NCI-H1105 (cell line): Measurements from ENCODE around the gene ADRA1B.

Source experiments
- DNase-seq: peaks from one replicate; lab custom pipeline; 2025; lab: John Stamatoyannopoulos, UW

The ADRA1B gene

DNA sequence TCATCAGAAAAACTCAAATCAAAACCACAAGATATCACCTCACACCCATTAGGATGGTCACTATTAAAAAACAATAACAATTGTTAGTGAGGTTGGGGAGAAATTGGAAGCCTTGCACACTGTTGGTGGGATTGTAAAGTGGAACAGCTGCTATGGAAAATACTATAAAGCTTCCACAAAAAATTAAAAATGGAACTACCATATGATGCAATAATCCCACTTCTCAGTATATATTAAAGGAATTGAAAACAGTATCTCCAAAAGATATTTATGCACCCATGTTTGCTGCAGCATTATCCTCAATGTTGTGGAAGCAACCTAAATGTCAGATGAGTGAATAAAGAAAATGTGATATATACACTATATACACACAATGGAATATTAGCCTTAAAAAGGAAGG, 14.5 kb upstream of the ADRA1B start:
- no peak for DNase-seq

DNA sequence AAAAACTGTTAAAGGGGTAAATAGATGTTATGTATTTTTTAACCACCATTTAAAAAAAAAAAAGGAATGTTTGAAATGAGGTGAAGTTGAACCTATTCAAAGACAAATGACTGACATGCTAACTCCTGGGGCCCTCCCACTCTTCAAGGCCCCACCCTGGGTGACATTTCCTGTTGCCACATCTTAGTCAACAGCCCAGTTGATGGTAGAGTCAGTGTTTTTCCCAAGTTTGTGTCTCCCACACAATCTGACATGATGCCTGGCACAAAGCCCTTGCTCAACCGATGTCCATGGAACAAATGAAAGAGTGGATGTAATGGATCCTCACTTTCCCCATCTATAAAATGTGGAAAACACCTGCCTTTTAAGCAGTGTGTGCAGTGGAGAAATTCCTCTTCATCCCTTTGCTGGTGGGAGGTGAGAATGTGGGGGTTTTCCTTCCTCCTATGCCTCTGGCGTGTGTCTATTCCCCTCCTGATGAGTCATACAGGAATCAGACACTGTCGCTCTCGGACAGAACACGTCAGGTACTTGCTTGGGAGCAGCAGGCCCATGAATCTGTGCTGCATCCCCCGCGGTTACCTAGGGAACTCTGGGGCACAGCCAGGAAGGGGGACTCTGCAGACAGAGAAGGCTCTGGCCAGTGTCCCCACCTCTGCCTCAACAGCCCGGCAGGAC, 13.7 kb upstream of the ADRA1B start:
- no peak for DNase-seq

DNA sequence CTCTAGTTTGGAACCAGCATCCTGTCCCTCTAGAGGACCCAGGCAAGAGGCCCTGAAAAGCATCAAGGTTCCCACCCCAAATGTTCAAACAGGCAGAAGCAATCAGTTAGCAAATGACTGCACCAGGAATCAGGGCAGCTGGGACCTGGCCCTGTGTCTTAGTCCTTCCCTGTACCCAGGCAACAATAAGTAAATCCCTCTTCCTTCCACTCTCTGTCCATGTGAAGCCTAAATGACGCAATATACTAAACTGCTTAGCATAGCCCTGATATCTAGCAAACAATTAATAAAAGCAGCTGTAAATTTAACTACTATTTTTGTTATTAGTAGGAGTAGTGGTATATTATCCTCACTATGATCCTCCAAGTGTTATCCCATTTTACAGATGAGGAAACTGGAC, 13.2 kb upstream of the ADRA1B start:
- no peak for DNase-seq

DNA sequence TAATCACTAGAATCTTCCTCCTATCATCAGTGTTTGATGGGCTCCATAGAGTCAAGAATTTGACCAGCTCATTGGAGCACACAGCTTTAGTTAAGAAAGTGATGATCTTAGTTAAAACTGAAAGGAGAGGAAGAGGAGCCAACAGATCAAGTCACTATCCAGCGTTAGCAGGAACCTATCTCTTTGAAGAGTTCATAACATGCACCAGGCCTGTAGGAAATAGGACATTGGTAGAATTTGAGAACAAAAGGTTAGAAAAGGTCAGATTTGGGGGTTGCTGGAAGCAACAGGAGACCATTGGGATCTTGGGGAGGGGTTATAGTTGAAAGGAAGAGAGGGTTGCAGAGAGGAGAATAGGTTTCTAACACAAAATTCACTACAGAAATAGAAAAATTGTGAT, 11.4 kb upstream of the ADRA1B start:
- DNase-seq, result no peak

DNA sequence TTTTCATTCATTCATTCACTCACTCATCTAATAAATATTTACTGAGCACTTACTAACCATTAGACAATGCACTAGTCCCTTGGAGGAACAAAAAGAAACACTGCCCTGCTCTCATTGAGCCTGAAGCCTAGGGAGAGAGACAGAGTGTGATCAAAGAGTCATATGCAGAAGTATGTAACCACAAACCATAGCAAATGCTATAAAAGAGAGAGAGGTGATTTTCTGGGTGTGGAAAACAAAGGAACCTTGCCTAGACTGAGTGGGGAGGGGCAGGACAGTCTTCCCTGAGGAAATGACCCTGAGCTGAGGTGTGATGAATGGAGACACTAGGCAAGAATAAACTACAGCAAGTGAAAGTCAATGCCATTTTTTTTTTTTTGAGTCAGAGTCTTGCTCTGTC, 10.8 kb upstream of the ADRA1B start:
- no peak for DNase-seq

DNA sequence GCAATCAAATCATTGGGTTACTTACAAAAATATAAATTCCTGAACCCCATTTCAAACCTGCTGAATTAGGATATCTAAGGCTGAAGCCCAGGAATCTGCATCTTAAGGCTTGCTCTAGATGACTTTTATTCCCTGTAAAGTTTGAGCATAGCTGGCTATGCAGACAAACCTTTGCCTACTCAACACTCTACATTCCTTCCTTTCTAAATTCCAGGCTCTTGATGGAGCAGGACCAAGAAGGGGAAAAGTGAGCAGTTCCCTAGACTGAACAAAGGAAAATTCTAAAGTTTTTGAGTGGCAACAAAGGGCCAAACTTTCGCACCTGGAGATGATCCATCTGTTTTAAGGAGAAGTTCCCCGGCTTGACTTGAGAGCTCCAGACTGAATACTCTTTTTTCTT, 9.8 kb upstream of the ADRA1B start:
- no peak for DNase-seq

DNA sequence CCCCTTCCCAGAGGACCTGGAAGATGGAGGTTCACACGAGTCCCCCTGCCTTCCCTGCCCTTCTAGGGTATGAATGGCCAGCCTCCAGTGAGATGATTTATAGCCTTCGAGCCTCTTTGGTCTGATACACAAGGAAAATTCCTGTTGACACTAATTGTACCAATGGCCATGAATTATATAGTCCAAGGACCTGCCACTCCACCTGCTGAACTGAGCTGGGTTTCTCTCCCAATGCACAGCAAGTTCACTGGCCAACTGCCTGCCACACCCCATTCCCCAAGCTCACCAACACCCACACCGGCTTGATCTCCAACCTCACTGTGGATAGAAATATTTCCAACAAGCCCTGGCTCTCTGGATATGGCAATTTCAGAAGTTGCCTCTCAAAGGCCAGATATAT, 9.3 kb upstream of the ADRA1B start:
- no peak for DNase-seq

DNA sequence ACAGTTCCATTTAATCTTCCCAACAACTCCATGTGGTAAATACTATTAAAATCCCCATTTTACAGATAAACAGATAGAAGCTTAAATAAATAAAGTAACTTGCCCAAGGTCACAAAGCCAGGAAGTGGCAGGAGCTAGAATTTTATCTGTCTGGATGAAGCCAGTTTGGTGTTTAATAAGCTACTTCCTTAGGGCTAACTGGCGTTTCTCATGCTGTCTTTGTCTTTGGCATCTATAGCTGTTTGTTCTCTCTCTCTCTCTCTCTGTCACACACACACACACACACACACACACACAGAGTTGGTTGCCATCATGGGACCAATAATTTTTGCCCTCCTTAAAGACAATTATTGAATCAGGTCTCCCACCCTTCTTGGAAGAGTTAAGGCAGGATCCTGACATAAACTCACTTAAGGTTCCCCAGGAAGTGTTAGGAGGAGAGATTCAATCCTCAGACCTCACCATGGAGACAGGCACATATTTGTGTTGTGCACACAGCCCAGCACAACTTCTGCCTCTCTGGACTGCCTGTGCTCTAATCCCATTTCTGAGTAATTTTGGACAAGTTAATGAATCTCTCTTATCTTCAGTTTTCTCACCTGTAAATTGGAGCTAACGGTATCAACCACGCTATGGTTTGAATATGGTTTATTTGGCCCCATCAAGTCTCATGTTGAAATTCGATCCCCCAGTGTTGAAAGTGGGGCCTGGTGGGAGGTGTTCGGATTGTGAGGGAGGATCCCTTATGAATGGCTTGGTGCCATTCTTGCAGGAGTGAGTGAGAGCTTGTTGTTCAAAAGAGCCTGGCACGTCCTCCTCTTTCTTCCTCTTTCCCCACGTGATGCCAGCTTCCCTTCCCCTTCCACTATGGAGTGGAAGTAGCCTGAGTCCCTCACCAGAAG, 8.3 kb upstream of the ADRA1B start:
- DNase-seq, result no peak

DNA sequence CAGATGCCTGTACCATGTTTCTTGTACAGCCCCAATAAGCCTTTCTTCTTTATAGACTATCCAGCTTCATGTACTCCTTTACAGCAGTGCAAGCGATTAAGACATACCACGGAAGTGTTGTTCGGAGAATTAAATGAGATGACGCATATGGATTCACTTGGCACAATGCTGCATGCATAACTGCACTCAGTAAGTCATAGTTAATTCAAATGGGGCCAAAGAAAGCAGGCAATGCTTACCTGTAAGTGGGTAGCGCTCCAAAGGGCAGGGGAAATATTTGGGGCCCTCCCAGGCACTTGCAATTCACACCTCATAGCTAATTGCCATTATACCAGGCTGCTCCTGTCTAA, 7.7 kb upstream of the ADRA1B start:
- DNase-seq, result no peak

DNA sequence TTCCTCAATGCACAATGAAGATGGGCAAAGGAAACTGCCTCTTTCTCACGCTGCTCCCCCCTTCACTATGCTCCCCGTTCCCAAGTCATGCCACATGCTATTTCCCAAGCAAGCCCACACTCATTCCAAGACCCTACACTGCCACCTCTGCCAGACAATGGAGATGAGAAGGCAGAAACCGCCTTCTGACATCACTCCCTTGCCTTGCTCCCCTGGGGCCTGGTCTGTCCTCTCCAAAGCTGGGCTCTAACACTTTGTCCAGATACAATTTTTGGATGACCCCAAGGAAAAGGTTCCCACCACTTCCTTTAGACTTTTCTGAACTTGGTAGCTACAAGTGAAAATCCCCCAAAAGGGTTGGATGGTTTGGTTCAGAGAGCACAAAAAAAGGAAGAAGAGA, 7.2 kb upstream of the ADRA1B start:
- DNase-seq, result no peak

DNA sequence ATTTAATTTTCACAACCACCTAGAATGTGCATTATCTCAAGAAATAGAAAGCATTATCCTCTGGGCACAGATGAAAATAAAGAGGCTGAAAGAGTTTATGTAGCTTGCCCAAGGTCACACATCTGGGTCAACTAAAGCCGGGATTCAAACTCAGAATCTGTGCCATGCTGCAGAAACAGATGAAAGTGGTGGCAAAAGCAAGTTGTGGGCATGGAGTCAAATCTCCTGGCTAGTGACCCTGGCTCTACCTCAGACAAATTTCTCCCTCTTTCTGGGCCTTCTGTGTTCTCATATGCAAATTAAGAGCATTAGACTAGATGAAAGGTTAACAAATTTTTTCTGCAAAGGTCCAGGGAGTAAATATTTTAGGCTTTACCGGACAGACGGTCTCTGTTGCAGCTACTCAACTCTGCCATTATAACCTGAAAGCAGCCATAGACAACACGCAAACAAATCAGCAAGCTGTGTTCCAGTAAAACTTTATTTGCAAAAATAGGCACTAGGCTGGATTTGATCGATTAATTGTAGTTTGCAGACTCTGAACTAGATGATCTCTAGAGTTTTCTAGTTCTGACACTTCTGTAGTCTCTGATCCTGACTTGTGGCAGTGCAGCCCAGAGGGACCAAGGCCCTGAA, 6.0 kb upstream of the ADRA1B start:
- DNase-seq, result no peak

DNA sequence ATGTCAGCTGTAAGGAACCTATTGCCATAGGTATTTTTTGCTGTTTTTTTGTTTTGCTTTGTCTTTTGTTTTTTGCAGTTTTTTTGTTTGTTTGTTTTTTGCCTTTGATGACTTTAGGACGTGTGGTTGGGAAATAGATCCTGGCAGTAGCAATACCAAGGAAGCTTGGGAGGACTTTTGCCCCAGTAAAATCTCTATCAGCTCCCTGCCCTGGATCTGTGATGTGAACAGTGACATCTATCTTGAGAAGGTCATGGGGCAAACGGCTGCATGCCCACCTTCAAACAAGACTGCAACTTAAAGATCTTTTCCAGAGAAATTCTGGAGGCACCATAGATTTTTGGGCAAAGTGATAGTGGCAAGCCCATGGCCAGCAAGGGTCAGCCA, 5.4 kb upstream of the ADRA1B start:
- DNase-seq, result no peak

DNA sequence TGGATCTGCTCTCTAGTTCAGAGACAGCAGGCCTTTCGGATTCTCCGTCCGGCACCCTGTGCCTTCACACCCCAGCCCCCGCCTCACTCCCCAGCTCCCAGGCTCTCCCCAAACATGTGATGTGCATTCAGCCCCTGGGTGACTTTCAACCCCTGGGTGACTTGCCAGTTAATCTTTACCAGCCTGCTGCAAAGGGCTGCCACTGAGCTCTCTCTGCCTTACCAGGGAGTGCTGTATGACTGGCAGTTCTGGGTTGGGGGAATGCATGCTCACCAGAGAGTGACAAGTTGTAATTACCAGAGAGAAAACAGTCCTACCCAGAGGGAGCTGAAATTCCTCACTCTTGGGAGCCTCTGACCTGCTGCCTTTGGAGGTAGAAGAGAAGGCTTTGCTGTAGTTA, 4.9 kb upstream of the ADRA1B start:
- DNase-seq, result no peak

DNA sequence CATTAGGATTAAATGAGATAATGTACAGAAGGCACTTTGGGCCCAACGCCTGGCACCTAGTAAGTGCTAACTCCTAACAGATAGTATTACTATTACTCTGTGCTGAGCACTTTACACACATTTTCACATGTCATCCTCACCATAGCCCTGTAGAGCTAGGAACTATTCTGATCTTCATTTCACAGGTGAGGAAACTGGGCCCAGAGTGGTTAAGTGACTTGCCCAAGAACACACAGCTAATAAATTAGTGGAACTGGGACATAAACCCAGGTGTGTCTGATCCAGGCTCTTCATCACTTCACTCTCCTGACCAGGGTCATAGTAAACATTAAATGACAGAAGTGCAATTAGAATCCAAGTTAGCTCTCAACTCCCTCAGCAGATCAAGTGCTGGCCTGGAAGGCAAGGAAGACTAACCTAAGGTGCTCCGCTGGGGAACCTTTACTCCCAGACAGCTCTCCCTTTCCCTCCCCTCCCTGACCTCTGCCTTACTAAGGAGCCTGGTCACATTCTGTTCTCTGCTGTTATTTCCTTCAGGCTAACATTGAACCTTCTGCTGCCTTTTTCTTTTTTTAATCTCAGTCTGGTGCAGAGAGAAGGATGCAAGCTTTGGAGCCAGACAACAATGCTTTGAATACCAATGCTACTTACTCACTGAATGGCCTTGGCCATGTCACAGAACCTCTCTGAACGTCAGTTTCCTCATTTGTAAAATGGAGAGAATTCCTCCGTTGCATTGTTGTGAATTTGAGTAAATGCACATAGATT, 4.1 kb upstream of the ADRA1B start:
- no peak for DNase-seq

DNA sequence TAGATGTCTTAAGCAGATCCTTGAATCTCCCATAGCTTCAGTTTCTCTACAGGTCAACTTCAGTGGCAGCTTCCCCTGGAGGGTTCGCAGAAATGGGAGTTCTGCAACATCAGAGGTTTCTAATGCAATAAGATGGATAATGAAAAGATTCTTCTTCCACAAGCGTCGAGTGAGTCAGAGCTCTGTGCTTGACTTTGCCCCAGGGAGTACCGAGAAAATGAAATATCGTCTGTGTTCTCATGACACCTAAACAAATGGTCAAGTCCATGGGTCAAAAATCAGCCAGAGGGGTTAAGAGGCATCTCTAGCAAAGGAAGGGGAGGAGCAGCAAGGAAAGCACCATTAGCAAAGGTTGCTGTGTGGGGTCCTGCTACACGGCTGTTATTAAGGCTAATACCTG, 3.2 kb upstream of the ADRA1B start:
- no peak for DNase-seq

DNA sequence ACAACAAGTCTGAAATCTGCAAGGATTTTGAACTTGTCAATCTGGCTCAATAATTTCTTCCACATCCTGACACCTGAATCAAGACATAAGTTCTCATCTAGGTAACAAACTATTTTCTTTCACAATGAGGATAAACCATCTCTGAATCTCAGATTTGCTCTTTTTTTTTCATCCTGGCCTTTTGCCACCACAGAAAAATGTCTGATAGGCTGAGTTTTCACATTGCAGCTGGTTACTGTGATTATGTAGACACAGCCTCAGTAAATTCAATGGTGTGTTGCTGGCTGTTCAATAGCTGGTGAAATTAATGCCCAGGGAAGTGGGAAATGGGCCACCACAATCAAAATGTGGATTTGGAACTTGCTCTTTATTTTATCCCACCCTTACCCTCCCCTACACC, 2.8 kb upstream of the ADRA1B start:
- no peak for DNase-seq

DNA sequence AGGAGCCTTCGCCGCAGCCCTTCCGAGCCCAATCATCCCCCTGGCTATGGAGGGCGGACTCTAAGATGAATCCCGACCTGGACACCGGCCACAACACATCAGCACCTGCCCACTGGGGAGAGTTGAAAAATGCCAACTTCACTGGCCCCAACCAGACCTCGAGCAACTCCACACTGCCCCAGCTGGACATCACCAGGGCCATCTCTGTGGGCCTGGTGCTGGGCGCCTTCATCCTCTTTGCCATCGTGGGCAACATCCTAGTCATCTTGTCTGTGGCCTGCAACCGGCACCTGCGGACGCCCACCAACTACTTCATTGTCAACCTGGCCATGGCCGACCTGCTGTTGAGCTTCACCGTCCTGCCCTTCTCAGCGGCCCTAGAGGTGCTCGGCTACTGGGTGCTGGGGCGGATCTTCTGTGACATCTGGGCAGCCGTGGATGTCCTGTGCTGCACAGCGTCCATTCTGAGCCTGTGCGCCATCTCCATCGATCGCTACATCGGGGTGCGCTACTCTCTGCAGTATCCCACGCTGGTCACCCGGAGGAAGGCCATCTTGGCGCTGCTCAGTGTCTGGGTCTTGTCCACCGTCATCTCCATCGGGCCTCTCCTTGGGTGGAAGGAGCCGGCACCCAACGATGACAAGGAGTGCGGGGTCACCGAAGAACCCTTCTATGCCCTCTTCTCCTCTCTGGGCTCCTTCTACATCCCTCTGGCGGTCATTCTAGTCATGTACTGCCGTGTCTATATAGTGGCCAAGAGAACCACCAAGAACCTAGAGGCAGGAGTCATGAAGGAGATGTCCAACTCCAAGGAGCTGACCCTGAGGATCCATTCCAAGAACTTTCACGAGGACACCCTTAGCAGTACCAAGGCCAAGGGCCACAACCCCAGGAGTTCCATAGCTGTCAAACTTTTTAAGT, 819 bp downstream of the ADRA1B start:
- no peak for DNase-seq

DNA sequence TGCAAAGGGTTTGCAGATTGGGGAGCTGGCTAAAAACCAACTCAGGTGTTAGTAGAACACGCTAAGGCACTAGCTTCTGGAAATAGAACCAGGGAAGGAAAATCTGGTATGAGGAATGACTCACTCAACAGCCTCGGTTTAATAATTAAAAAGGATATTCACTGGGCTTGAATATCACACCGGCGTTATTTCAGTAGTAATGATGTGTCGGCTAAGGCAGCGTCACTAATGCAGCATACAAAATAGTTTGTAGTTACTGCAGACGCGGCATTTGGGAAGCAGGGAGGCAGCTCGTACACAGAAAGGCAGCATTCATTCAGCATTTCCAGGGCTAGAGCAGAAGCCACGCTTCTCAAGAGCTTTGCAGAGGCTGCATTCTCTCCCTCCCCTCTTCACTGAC, 1.7 kb downstream of the ADRA1B start:
- no peak for DNase-seq

DNA sequence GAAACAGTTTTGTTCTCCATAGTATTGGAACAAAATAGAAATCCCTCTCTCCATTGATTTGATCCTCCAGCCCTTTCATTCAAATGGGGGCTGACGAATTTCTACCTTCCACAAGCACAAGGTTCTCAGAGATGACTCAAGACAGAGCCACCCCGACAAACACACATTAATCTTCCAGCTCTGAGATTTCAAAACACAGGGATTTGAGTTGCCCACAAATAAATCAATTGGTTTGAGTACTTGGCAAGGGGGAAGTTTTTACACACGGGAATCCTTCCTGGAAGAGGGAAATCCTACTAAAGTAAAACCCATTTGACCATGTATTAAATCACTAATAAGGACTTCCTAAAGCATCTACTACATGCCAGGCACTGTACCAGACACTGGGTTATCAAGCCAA, 5.4 kb downstream of the ADRA1B start:
- DNase-seq, result no peak

DNA sequence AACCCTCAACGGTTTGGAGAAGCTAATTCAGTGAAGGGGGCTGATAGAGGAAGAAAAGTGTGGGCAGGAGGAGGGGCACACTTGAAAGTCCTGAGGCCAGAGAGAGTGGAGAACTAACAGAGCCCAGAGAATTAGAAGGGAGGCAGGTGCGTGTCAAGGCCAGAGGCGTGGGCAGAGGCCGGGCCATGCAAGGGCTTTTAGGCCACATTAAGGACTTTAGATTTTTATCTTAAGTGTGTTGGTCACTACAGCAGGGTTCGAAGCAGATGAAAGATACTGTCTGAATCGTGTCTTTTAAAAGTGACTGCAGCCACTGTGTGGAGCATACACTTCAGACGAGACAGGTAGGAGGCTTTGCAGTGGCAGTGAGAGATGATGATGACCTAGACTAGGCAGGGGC, 6.7 kb downstream of the ADRA1B start:
- no peak for DNase-seq

DNA sequence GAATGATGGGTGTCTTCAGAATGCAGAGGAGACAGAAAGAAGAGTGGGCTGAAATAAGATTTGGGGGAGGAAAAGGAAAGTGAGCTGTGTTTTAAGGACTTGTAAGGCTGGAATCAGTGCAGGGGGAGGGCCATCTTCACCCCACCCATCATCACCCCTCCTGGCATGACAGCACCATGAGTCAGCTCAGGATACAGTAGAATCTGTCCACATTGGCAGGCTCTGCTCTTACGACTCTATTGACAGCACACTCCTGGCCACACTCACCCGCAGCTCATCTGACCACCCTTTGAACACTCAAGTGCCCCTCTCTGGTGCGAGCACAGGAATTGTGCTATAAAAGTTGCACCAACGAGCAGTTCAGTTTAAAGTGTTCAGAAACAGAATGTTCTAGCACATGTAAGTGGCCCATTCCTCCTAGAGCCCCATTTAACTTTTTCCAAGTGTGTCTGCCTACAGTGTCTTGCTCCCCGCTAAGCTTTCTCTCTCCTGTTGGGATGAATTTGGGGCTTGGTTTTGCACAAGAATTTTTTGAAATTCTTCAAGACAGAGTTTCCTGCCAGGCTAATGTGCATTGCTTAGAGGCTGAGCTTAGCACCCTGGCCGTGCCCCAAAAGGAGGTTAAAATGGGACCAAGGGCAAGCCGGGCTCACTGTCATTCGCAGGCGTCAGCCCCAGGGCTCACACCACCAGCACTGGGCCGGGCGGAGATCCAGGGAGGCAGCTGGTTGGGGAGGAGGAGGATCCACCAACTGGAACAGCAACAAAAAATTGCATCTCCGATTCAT, 12.0 kb downstream of the ADRA1B start:
- no peak for DNase-seq
